Measurements from ENCODE around the gene TMCC3.

TMCC3 gene

DNA sequence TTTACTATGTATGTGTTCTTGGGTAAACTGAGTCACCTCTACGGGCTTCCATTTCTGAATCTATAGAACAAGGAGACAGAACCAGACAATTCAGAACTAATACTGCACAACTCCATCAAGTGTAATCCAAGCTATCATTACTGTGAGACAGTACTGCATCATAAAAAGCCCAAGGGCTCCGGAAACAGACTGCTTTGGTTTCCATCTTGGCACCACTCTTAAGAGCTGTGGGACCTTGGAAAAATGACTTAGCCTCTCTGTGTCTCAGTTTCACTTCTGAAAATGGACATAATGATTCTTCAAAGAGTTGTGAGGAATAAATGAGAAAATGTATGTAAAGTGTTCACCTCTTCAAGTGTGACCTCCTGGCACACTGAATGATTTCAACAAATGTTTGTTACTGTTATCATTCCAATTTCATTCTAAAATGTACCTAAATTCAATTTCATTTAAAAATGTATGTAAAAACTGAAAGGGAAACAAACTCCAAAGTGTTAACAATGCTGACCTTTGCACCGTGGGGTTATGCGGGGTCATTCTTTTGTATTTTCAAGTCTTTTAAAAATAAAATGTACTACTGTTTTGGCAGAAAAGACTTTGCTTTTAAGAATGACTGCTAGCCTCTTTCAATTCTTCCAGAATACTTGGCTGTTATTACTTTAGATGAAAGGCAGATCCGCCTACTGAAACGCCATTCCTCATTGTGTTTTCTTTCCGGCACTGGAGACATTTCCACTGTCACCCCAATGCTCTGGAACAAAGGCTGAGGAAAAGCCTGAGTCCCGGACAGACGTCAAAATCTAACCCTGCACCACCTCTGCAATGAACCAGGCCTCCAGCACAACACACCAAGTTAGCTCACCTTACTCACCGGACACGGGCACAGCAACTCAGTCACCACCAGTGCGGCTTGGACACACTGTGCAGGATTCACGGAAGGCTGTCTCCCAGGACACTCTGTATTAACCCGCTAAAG is 62.8 kb downstream of the TMCC3 start:
- ATAC-seq = no peak
- Mint-ChIP-seq H3K27ac (no peak overlapping the region), H3K4me1 (peaks cover 4% of the 10 kb centered on the region), H3K9me3 (no peaks in the 10 kb centered on the region), H3K36me3 (peaks cover 18% of the 10 kb centered on the region), H3K27me3 (no peaks in the 10 kb centered on the region), H3K4me3 (no peak overlapping the region)

DNA sequence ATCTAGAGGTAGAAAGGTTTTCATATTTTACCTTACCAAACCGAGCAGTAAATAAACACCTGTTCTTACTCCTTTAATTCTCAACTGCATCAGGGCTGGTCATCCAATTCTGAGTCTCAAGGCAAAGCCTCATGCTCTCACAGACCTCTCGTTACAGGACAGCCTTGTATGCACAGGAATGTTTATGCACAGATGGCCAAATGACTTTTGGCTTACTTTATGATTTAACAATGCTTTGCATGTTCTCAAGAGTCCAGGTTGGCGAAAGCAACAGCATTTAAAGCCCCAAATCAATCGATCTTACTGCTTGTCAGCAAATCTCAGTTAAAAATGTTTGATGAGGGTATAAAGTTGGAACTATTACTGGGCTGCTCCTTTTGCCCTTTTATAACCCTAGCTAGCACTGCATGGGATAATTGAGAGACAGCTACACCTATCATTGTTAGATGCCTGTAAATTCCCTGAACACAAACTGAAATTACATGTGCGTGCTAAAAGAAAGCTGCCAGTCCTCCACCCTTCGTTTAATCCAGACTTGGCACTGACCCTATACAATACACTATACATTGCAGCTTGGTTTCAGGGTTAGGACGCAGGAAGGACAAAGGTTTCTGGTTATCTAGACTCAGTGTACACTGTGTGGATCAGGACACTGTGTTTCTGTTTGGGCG is 63.6 kb downstream of the TMCC3 start:
- no peak overlapping the region for H3K4me3 Mint-ChIP-seq
- H3K27me3 Mint-ChIP-seq = no peaks in the 10 kb centered on the region
- ATAC-seq = no peak
- no peaks in the 10 kb centered on the region for H3K9me3 Mint-ChIP-seq
- peaks cover 4% of the 10 kb centered on the region for H3K4me1 Mint-ChIP-seq
- peaks cover 26% of the 10 kb centered on the region for H3K36me3 Mint-ChIP-seq
- H3K27ac Mint-ChIP-seq = no peak overlapping the region

DNA sequence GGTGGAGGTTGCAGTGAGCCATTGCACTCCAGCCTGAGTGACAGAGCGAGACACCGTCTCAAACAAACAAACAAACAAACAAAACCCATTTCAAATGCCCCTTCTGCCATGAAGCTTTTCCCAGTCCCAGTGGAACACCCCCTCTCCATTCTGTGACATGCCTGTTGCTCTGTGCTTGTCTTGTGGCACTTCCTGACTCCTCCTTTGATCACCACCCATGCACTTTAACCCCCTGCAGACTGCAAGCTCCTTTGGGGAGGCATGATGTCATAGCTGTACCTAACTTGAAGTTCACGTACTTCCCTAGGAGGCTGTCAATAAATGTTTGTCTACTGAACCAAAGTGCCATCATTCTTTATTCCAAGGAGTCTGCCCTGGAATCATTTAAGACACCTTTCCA is 64.7 kb downstream of the TMCC3 start:
- Mint-ChIP-seq H3K27ac (no peak overlapping the region), H3K27me3 (no peaks in the 10 kb centered on the region), H3K9me3 (no peaks in the 10 kb centered on the region), H3K4me1 (peaks cover 4% of the 10 kb centered on the region), H3K4me3 (no peak overlapping the region), H3K36me3 (peaks cover 27% of the 10 kb centered on the region)
- no peak for ATAC-seq

DNA sequence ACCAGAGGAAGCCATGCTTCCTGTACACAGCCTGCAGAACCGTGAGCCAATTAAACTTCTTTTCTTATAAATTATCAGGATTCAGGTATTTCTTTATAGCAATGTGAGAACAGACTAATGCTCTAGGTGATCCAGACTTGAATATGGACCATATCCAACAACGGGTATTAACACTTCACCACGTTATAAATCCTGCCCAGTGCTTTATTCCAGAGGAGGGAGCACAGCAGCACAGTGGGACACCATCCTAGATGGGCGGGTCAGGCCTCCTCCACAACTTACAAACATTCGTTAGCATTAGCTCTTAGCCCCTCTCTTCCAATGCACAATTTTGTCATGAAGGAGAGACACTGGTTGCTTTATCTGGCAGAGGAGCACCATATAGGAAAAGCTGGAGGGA is 66.0 kb downstream of the TMCC3 start:
- H3K27me3 Mint-ChIP-seq = no peaks in the 10 kb centered on the region
- no peak for ATAC-seq
- H3K4me1 Mint-ChIP-seq = peaks cover 4% of the 10 kb centered on the region
- no peaks in the 10 kb centered on the region for H3K9me3 Mint-ChIP-seq
- no peak overlapping the region for H3K4me3 Mint-ChIP-seq
- no peak overlapping the region for H3K27ac Mint-ChIP-seq
- H3K36me3 Mint-ChIP-seq = peaks cover 21% of the 10 kb centered on the region

DNA sequence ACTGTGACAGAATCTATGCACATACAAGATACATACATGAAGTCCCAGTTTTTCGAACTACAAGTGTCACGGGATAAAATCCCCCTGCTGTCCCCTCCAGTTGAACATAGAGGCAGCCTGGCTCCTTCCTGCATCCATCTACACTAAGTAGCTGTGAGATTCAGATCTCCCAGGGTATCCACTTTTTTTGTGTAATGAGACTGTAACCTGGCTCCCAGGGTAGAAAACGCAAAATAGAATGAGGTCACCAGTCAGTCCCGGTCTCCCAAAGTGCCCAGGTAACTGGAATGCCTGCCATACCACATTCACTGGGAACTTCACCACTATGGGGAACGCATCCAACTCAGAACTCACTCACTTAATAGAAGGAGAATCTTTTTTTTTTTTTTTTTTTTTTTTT is 67.8 kb downstream of the TMCC3 start:
- H3K27me3 Mint-ChIP-seq = no peaks in the 10 kb centered on the region
- no peaks in the 10 kb centered on the region for H3K9me3 Mint-ChIP-seq
- H3K27ac Mint-ChIP-seq = no peak overlapping the region
- H3K4me1 Mint-ChIP-seq = peaks cover 4% of the 10 kb centered on the region
- peaks cover 15% of the 10 kb centered on the region for H3K36me3 Mint-ChIP-seq
- no peak overlapping the region for H3K4me3 Mint-ChIP-seq
- no peak for ATAC-seq

DNA sequence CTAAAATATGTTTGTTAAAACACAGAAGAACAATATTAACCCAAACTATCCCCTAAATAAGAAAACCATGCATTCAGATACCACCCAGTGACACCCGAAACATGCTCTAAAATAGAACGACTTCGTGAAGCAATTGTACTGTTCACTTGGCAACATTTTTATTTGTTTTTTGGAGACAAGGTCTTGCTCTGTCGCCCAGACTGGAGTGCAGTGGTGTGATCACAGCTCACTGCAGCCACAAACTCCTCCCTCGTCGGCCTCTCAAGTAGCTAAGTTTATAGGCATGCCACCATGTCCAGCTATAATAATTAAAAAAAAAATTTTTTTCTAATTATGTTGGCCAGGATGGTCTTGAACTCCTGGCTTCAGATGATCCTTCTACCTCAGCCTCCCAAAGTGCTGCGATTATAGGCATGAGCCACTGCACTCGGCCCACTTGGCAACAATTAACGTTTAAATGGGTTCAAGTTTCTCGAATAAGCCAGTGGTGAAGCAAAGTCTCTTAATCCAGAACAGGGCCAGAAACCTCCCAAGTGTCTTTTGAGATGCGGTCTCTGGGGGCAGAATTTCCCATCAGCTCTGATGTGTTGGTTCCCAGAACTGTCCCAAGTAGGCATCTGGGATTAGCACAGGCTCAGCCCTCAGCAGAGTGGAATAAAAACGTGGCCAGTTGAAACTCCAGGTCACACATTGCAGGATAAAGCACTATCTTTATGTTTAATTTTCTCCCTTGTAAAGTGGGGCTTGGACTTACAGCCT is 74.5 kb downstream of the TMCC3 start:
- Mint-ChIP-seq H3K4me3 (no peak overlapping the region), H3K9me3 (no peaks in the 10 kb centered on the region), H3K4me1 (no peaks in the 10 kb centered on the region), H3K27ac (no peak overlapping the region), H3K36me3 (peaks cover 49% of the 10 kb centered on the region), H3K27me3 (no peaks in the 10 kb centered on the region)
- ATAC-seq = no peak

DNA sequence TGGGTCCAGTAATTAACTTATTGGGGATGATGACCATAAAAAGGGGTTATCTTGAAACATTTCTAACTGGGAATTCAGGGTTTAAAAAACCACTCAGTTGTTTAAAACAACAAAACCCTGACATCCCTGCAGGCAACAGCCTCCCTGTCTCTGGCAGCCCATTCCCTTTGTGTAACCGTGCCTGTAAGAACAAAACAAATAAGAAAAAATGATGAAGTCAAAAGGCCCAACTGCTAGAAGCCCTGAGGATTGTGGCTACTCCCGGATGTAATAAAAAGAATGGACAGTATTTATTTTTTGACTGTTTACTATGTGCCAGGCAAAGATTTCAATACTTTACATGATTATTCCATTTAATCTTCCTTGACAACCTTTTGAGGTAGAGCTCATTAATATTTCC is 75.3 kb downstream of the TMCC3 start:
- no peak for ATAC-seq
- peaks cover 57% of the 10 kb centered on the region for H3K36me3 Mint-ChIP-seq
- H3K27me3 Mint-ChIP-seq = no peaks in the 10 kb centered on the region
- H3K27ac Mint-ChIP-seq = no peak overlapping the region
- H3K9me3 Mint-ChIP-seq = no peaks in the 10 kb centered on the region
- H3K4me3 Mint-ChIP-seq = no peak overlapping the region
- H3K4me1 Mint-ChIP-seq = no peaks in the 10 kb centered on the region

DNA sequence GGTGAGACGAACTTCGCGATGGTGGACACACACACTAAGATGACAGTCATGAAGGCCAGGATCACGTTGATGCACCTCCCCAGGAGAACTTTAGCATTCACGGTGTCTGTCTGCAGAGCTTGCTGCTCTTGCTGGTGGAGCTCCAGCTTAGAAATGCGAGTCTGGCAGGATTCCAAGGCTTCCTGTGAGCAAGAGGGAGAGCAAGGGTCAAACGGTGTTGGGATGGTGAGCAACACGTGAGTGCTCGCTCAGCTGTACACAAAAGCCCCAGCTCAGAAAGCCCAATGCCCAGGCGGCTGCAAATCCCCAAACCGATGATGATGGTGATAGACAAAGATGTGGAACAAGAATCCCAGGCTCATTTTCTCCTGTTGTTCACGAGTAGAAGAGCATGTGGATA is 78.8 kb downstream of the TMCC3 start:
- no peaks in the 10 kb centered on the region for H3K27me3 Mint-ChIP-seq

DNA sequence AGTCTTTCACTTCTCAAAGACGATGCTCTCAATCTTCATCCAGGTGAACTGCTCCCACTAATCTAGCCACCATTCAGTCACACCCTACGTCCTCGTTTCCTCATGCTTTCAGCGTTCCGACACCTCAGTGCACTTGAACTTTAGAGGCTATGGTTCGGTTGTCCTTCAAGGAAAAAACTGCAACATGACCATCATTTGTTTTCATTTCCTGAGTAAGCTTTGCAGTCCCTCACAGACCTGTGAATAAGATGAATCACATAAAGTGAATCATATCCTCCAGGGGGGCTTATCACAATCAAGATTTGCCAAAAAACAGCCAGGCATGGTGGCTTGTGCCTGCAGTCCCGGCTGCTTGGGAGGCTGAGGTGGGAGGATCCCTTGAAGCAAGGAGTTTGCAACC is 80.2 kb downstream of the TMCC3 start:
- no peak overlapping the region for H3K27ac Mint-ChIP-seq
- peaks cover 8% of the 10 kb centered on the region for H3K4me1 Mint-ChIP-seq
- no peaks in the 10 kb centered on the region for H3K27me3 Mint-ChIP-seq
- peaks cover 60% of the 10 kb centered on the region for H3K36me3 Mint-ChIP-seq
- H3K4me3 Mint-ChIP-seq = no peak overlapping the region
- ATAC-seq = no peak
- no peaks in the 10 kb centered on the region for H3K9me3 Mint-ChIP-seq

More for the DNA sequence above, 78.8 kb downstream of the TMCC3 start:
- H3K36me3 Mint-ChIP-seq = peaks cover 65% of the 10 kb centered on the region
- no peak overlapping the region for H3K4me3 Mint-ChIP-seq
- no peak overlapping the region for H3K27ac Mint-ChIP-seq
- ATAC-seq = no peak
- no peaks in the 10 kb centered on the region for H3K9me3 Mint-ChIP-seq
- H3K4me1 Mint-ChIP-seq = peaks cover 3% of the 10 kb centered on the region

DNA sequence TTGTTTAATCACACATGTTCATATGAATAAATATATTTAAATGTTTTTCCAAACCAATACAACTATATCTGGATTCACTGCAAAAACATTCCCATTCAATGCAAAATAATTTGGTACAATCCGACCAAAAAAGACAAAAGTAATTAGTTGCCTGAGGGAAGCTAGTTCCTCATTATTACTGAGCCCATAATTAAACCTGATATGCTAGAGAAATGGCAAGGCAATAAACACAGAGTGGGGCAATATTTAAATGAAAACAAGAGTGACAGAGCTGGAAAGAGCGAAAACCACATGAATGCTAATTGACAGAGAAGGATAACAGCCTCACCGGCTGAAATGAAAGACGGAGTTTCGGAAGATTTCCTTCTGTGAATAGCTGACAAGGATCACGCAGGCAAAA is 82.6 kb downstream of the TMCC3 start:
- Mint-ChIP-seq H3K4me1 (peaks cover 8% of the 10 kb centered on the region), H3K27me3 (no peaks in the 10 kb centered on the region), H3K4me3 (no peak overlapping the region), H3K36me3 (peaks cover 37% of the 10 kb centered on the region), H3K27ac (no peak overlapping the region), H3K9me3 (no peaks in the 10 kb centered on the region)
- no peak for ATAC-seq

DNA sequence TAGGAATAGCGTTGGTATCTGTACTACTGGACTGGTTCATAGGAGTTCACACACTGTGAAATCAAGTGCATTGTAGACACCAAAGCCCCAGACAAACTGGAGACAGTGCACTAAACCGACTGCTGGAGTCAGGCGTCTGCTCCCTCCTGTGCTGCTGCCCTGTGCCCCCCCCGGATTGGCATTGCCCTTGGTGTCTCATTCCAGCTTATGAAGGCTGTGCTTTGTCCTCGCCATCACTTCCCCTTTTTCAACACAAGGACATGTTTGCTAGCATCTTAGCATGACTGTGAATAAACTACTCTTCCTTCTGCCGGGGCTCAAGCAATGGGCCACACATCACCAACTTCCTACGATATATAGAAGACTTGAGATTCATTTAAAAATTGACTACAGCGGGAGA is 84.0 kb downstream of the TMCC3 start:
- H3K27ac Mint-ChIP-seq = no peak overlapping the region
- no peak for ATAC-seq

DNA sequence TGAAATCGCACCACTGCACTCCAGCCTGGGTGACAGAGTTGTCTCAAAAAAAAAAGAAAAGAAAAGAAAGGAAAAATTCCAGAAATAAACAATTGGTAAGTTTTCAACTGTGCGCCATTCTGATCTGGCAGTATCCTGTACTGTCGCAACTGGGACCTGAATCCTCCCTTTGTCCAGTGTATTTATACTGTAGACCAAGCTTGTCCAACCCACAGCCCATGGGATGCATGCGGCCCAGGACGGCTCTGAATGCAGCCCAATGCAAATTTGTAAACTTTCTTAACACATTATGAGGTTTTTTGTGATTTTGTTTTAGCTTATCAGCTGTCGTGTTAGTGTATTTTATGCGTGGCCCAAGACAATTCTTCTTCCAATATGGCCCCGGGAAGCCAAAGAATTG is 84.7 kb downstream of the TMCC3 start:
- H3K4me3 Mint-ChIP-seq = no peak overlapping the region

More for the DNA sequence above, 84.0 kb downstream of the TMCC3 start:
- Mint-ChIP-seq H3K4me1 (peaks cover 21% of the 10 kb centered on the region), H3K36me3 (peaks cover 32% of the 10 kb centered on the region), H3K27me3 (no peaks in the 10 kb centered on the region), H3K9me3 (no peaks in the 10 kb centered on the region), H3K4me3 (no peak overlapping the region)

DNA sequence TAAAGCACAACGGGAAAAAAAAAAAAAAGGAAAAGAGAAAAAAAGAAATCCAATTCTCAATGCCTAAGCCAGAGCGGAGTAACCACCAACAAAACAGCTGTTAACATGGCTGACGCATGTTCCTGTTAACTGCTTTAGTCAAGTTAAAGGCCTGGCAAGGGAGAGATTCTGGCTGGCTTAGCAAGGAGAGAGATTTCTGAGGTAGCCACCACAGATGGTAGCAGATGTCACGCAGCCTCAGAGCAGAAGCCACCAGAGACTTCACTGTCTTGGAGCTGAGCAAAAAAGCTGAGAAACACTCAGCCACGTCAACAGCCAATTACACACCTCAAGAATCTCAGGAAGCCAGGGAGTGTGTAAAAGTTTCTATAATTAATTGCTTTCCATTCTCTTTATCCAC is 87.1 kb downstream of the TMCC3 start:
- Mint-ChIP-seq H3K9me3 (peaks cover 5% of the 10 kb centered on the region), H3K27ac (no peak overlapping the region), H3K4me1 (peaks cover 47% of the 10 kb centered on the region), H3K27me3 (peaks cover 18% of the 10 kb centered on the region), H3K36me3 (peaks cover 13% of the 10 kb centered on the region), H3K4me3 (no peak overlapping the region)
- ATAC-seq = no peak

More for the DNA sequence above, 84.7 kb downstream of the TMCC3 start:
- Mint-ChIP-seq H3K27ac (no peak overlapping the region), H3K27me3 (no peaks in the 10 kb centered on the region), H3K4me1 (peaks cover 28% of the 10 kb centered on the region), H3K36me3 (peaks cover 25% of the 10 kb centered on the region), H3K9me3 (no peaks in the 10 kb centered on the region)
- ATAC-seq = no peak

DNA sequence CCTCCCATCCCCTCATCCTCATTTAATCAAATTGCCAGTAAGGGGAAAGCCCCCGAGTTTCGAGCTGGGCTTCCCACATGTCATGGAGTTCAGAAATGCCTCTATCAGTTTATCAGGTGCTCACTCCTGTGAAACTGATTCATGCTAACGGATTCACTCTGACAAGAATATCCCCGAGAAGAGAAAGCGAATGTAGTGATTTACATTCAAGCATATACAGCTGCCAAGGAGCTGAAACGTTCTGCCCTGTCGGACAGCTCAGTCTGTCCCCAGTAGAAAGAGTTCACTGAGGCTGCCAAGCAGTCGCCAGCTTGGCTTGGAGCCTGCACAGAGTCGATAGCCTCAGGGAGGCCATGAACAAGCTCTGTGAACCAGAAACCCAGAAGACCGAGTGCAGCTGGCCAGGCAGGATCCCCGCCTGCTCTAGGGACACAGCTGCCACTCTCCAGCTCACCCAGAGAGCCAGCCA is 88.4 kb downstream of the TMCC3 start:
- peak; percentile 72 for ATAC-seq
- peaks cover 5% of the 10 kb centered on the region for H3K9me3 Mint-ChIP-seq

More for the DNA sequence above, 88.4 kb downstream of the TMCC3 start:
- peaks cover 47% of the 10 kb centered on the region for H3K4me1 Mint-ChIP-seq
- peaks cover 7% of the 10 kb centered on the region for H3K36me3 Mint-ChIP-seq
- H3K27me3 Mint-ChIP-seq = peaks cover 18% of the 10 kb centered on the region
- peak overlapping the region; percentile 26 for H3K27ac Mint-ChIP-seq
- peak overlapping the region; percentile 64 for H3K4me3 Mint-ChIP-seq
